GM12873 (cell line): ENCODE data around the gene CLDN1.

Experiments used
- CTCF ChIP-seq: IDR thresholded peaks from 2 replicates; pipeline ENCODE4 v1.5.1; 2012; ENCODE audit warnings: low read depth, mild to moderate bottlenecking, moderate library complexity, low read length, control low read depth; ENCODE audit not compliant: insufficient read depth; ENCODE audit errors: missing control alignments

The CLDN1 gene

GRCh38 chr3:190319660-190320059 lies 2.6 kb downstream of the CLDN1 start:
- TF ChIP-seq CTCF, result no peak

- no peak for TF ChIP-seq CTCF
Measured at GRCh38 chr3:190318666-190319065, 3.6 kb downstream of the CLDN1 start.

- TF ChIP-seq CTCF, result no peak
Measured at GRCh38 chr3:190314741-190315140, 7.5 kb downstream of the CLDN1 start.

- no peak for TF ChIP-seq CTCF
Measured at GRCh38 chr3:190309414-190309813, 12.8 kb downstream of the CLDN1 start.

GRCh38 chr3:190308154-190308553 lies 14.1 kb downstream of the CLDN1 start:
- TF ChIP-seq CTCF, result no peak

- no peak for TF ChIP-seq CTCF
Measured at GRCh38 chr3:190307164-190307545, 15.1 kb downstream of the CLDN1 start.

- no peak for TF ChIP-seq CTCF
Measured at GRCh38 chr3:190306513-190307163, 15.6 kb downstream of the CLDN1 start.

GRCh38 chr3:190306026-190306425 lies 16.2 kb downstream of the CLDN1 start:
- TF ChIP-seq CTCF, result no peak
